Rectal smooth muscle tissue (tissue), 1 donor: ENCODE results near the gene DHRS9.

Experiments
- H3K27ac ChIP-seq: one replicate; pipeline ENCODE4 v1.7.0; 2013; ENCODE audit warnings: low read depth, low read length, inconsistent platforms
- H3K27me3 ChIP-seq: one replicate; pipeline ENCODE4 v1.7.0; 2013; ENCODE audit warnings: low read length; ENCODE audit not compliant: control insufficient read depth, insufficient read depth
- H3K36me3 ChIP-seq: one replicate; pipeline ENCODE4 v1.7.0; 2013; ENCODE audit warnings: low read length; ENCODE audit not compliant: control insufficient read depth, insufficient read depth
- H3K4me1 ChIP-seq: one replicate; pipeline ENCODE4 v1.7.0; 2013; ENCODE audit warnings: low read length; ENCODE audit not compliant: control insufficient read depth, insufficient read depth
- H3K4me3 ChIP-seq: one replicate; pipeline ENCODE4 v1.7.0; 2013; ENCODE audit warnings: low read length
- H3K9ac ChIP-seq: one replicate; pipeline ENCODE4 v1.7.0; 2013; ENCODE audit warnings: low read length

The DHRS9 gene

DNA sequence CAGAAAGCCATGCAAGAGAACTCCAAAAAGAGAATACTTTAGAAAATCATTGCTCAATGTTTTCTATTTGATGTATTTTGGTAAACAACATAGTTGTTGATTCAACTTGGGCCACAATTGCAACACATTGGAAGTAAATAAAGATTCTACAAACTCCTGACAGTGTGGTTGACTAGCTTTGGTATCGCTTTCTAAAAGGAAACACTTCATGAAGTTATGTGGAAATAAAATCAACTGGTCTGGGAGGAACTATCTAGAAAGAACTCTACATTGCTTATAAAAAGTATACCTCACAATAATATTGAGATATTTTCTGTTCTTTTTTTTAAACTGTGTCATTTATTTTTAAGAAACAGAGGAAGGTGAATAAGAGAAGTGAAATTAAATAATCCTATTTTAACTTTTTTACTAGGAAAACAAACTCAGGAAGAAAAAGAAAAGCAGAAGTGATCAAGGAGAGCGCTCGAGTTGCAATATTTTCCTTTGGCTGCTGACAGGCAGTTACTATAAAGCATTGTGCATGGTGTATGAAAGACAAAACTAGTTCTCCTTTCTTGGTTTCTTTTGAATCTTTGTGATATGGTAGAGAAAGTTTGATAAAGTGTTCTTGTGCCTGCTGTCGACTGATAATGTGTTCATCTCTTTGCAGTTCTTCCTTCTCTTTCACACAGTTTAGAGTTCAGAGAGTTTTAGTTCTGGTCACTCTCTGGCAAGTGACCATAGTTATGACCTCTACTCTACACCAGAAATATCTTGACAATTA lies 3.0 kb downstream of the DHRS9 start:
- H3K4me3 ChIP-seq, result no peak overlapping the region
- H3K27me3 ChIP-seq, result no peaks in the 10 kb centered on the region
- H3K4me1 ChIP-seq, result no peaks in the 10 kb centered on the region
- no peak overlapping the region for H3K9ac ChIP-seq
- H3K27ac ChIP-seq, result no peak overlapping the region
- H3K36me3 ChIP-seq, result no peaks in the 10 kb centered on the region

DNA sequence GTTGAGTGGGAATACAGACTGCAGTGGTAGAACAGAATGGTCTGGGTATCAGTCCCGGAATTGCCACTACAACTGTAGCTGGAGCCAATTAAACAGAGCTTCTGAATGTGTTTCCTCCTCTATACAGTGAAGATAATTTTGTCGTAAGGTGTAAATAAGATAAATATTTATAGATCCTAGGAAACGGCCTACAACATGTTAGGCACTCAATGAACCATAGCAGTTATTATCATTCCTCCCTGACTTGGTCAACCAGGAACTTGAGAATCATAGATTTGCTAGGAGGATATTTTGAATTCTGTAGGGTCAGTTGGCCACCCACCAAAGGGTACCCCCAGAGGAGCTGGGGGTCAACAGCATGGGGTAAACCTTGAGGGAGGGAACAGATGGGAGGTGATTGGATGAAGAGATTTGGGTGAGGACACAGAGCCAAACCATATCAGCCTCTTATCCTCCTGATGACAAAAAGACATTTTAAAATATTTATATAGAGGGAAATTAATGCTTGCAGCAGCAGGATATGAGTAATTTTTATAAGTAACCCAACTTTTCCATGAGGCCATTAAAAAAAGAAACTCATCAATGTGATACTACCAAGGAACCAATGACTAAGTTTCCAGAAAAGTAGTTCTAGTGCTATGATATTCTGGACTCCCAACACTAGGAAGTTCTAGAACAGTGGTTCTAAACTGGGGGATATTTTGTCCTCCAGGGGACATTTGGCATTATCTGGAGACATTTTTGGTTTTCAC lies 4.0 kb downstream of the DHRS9 start:
- H3K36me3 ChIP-seq, result no peaks in the 10 kb centered on the region
- no peak overlapping the region for H3K4me3 ChIP-seq
- H3K27me3 ChIP-seq, result no peaks in the 10 kb centered on the region
- no peak overlapping the region for H3K27ac ChIP-seq
- H3K4me1 ChIP-seq, result no peaks in the 10 kb centered on the region
- no peak overlapping the region for H3K9ac ChIP-seq

DNA sequence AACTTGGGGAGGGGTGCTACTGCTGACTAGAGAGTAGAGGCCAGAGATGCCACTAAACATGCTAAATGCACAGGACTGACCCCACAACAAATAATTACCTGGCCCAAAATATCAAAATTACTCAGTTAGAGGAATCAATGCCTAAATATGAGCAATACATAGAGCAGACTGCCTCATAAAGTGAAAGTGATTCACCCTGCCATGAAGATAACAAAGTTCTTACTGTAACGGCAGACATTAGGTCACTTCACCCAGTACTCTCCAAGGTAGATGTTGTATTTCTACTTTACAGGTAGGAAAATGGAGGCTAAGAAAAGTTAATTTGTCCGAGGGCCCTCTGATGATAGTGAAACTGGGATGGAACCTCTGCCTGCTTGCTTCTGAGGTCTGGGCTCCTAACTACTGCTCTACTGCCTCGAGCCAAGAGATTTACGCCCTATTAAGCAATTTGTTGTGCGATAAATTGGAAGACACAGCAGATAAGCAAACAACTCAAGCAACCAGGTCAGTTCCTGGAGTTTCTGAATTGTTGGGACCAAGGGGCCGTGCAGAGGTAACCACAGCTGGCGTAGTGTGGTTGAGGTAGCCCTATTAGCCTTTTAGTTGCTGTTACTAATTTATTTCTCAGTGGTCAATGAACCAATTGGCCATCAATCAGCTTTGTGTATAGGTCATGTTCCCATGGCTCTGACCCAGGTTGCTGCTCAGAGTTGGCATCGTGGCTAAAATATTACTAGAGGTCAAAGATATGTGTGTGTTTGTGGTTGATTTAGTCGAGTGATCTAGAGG lies 4.8 kb downstream of the DHRS9 start:
- no peaks in the 10 kb centered on the region for H3K4me1 ChIP-seq
- no peak overlapping the region for H3K9ac ChIP-seq
- H3K36me3 ChIP-seq, result no peaks in the 10 kb centered on the region
- H3K27ac ChIP-seq, result no peak overlapping the region
- no peaks in the 10 kb centered on the region for H3K27me3 ChIP-seq
- no peak overlapping the region for H3K4me3 ChIP-seq

DNA sequence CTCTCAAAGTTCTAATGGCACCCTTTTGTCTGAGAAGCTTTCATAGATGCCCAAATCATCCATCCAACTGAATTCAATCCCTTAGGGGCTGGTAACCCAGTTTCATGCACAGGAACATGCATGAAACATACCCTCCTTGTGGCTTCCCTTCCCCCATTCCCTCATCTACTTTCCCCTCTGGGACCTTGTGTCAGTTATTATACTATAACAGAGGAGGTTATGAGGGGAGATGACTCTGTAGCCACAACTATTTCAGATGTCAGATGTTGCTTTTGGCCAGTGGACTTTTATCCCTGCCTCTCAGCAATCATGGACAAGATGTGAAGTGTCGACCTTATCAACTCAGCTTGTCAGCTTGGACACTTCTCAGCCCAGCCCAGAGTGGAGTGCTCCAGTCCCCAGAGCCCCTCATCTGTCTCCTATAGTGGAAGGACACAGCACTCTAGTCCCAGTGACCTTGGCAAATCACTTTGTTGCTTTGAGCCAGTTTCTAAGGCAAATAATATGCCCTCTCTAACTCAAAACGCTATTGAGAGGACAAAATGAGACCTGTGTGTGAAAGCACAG lies 8.4 kb downstream of the DHRS9 start:
- H3K9ac ChIP-seq, result no peak overlapping the region
- H3K4me3 ChIP-seq, result no peak overlapping the region
- H3K4me1 ChIP-seq, result no peaks in the 10 kb centered on the region
- H3K36me3 ChIP-seq, result no peaks in the 10 kb centered on the region
- no peak overlapping the region for H3K27ac ChIP-seq
- no peaks in the 10 kb centered on the region for H3K27me3 ChIP-seq

DNA sequence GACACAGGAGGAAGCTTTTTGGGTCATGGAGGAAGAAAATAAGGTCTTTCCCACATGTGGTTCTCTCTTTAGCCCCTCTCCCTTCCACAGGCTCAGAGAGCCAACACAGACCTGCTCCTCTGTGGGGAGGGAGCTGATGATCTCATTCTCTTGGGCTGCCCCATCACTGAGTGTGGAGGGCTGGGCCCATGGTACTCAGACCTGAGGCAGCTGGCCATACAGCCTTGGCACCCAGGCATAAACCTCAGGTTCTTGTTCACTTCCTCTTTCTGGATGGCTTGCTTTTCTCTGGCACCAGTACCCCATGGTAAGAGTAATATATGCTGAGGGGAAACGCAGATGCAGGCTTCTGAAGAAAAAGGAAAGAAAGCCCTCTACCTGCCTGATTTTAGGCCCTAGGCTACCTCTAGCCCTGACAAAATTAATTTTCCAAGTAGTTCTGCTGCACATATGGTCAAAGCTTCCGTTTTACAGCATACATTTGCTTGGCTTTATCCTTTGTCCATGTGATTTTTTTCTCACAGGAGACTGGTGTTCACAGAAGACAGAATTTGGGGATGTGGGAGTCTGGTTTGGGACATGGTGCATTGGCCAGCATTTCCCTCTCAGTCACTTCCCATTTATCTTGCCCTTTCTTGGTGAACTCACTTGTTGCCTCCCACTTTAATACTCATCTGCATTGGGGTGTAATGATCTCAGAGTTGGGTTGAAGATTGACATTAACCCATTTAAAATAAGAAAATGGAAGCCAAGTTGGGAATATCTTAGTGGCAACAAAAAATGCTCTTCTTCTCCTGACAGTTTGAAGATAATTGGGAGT lies 11.1 kb downstream of the DHRS9 start:
- H3K4me1 ChIP-seq, result no peaks in the 10 kb centered on the region
- no peak overlapping the region for H3K4me3 ChIP-seq
- no peak overlapping the region for H3K27ac ChIP-seq
- no peaks in the 10 kb centered on the region for H3K27me3 ChIP-seq
- H3K9ac ChIP-seq, result no peak overlapping the region
- H3K36me3 ChIP-seq, result no peaks in the 10 kb centered on the region

DNA sequence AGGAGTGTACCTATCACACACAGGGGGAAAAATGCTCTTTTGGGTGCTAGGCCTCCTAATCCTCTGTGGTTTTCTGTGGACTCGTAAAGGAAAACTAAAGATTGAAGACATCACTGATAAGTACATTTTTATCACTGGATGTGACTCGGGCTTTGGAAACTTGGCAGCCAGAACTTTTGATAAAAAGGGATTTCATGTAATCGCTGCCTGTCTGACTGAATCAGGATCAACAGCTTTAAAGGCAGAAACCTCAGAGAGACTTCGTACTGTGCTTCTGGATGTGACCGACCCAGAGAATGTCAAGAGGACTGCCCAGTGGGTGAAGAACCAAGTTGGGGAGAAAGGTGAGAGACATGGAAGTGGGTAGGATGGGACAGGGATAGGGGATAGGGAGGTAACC lies 12.2 kb downstream of the DHRS9 start:
- Histone ChIP-seq H3K9ac (no peak overlapping the region), H3K27ac (no peak overlapping the region)

DNA sequence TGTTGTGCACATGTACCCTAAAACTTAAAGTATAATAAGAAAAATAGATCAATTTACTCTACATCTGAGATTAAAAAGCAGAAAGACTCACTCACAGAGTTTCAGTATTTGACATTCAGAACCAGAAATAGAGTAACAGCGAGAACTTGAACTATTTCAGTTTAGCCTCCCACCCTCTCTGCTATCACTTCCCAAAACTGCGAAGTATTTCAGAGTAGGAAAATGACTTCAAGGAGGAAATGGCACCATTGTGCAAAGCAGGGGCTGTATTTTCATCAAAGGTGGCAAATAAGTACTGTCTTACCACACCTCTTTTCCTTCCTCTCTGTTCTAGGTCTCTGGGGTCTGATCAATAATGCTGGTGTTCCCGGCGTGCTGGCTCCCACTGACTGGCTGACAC lies 13.6 kb downstream of the DHRS9 start:
- Histone ChIP-seq H3K4me1 (no peaks in the 10 kb centered on the region), H3K4me3 (no peak overlapping the region), H3K9ac (no peak overlapping the region), H3K27ac (no peak overlapping the region), H3K36me3 (no peaks in the 10 kb centered on the region), H3K27me3 (no peaks in the 10 kb centered on the region)

More for the DNA sequence above, 12.2 kb downstream of the DHRS9 start:
- Histone ChIP-seq H3K27me3 (no peaks in the 10 kb centered on the region), H3K4me3 (no peak overlapping the region), H3K4me1 (no peaks in the 10 kb centered on the region), H3K36me3 (no peaks in the 10 kb centered on the region)

DNA sequence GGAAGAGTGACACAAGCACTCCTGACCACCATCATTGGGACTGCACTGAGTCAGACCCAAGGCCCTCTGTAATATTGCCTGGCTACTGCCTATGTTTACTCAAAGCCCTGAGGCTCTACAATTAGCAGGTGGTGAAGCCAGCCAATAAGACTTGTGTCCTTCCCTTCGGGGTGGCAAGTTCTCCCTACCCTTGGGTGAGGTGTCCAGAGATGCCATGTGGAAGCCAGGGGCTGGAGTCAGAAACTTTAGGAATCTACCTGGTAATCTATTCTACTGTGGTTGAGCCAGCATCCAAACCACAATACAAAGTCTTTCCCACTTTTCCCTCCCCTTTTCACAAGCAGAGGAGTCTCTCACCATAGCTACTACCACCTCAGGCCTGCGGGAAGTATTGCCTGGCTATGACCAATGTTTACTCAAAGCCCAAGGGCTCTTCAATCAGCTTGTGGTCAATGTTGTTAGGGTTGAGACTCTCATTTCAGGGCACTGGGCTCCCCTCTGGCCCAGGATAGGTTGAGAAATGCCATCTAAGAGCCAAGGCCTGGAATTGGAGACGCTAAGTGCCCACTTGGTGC lies 17.6 kb downstream of the DHRS9 start:
- Histone ChIP-seq H3K9ac (no peak overlapping the region), H3K27ac (no peak overlapping the region), H3K27me3 (no peaks in the 10 kb centered on the region), H3K4me1 (no peaks in the 10 kb centered on the region), H3K4me3 (no peak overlapping the region), H3K36me3 (no peaks in the 10 kb centered on the region)

DNA sequence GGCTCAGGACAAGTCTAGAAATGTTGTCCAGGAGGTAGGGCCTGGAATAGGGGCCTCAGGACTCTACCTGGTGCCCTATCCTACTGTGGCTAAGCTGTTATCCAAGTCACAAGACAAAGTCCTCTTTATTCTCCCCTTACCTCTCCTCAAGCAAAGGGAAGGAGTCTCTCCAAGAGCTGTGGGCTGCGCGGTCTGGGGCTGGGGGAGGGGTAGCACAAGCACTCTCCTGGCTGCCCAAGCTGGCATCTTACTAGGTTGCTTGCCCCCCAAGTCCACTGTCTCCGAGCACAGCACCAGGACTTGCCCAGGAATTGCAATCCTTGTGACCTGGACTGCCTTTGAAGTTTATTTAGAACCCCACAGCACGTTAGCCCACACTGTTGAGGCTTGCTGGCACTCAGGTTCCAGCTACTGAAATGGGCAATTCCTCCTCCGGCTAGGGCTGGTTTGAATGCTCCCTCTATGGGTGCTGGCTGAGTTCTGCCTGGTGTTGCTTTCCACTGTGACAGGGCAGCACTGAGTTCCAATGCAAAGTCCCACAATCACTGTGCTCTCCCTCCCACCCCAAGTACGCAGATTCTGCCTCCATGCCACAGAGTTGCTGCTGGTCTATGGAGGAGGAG lies 18.5 kb downstream of the DHRS9 start:
- no peaks in the 10 kb centered on the region for H3K27me3 ChIP-seq
- no peak overlapping the region for H3K27ac ChIP-seq

DNA sequence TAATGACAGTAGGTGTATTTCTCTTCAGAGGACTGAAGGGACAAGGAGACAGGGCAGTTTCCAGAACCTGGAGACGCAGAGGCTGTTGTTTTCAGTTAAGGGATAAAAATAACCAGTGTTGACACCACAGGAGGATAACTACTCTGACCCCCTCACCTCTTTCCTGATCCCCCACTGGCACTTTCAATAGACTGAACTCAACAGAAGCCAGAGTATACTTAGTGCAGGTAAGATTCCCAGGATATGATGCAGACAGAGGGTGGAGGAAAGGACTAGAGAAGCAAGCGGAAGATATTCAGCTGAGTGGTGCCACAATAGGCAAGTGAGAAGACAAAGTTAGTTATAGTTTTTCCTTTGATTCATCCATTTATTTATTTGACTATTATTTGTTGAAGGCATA lies 19.8 kb downstream of the DHRS9 start:
- H3K4me3 ChIP-seq, result no peak overlapping the region
- no peak overlapping the region for H3K9ac ChIP-seq
- no peaks in the 10 kb centered on the region for H3K4me1 ChIP-seq
- no peak overlapping the region for H3K27ac ChIP-seq
- no peaks in the 10 kb centered on the region for H3K36me3 ChIP-seq
- no peaks in the 10 kb centered on the region for H3K27me3 ChIP-seq

More for the DNA sequence above, 18.5 kb downstream of the DHRS9 start:
- Histone ChIP-seq H3K36me3 (no peaks in the 10 kb centered on the region), H3K4me3 (no peak overlapping the region), H3K9ac (no peak overlapping the region), H3K4me1 (no peaks in the 10 kb centered on the region)

DNA sequence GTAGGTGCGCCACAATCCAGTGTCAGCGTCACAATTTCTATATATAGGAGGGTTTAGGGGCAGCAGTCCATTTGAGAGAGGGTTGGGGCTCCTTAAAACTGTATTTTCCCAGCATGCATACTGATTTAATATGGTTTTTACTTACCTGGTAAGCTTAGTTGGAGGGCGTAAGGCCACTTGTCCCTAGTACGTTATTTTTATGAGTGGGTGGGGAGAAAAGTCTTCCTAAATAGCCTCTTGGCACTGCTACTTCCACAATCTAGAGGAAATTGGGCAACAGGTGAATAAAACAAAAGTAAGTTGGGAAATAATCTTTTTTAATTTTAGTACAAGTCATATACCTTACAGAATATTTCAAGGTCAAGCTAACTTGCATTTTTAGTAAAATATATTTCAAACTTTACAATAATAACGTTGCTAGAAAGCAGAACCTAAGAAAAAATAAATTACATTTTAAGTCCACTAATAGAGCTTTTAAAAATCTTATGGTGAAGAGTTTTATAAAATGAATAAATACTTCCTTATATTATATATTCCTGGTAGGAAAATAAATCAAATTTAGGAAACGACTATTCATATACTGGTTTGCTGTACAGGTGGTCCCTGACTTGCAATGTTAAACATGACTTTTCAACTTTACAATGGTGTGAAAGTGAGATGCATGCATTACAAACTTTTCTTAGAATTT lies 20.9 kb downstream of the DHRS9 start:
- Histone ChIP-seq H3K27me3 (no peaks in the 10 kb centered on the region), H3K4me3 (no peak overlapping the region), H3K4me1 (no peaks in the 10 kb centered on the region), H3K27ac (no peak overlapping the region), H3K9ac (no peak overlapping the region), H3K36me3 (no peaks in the 10 kb centered on the region)
